ENCODE data around the gene RAB3A. TPM values are rescaled to one million over a fixed set of nuclear protein-coding genes. Genes with fewer than 3 reads are reported as not detected.

RAB3A gene
- total and polyA plus RNA-seq, 8 donors: 0.87 to 2.2 (median 2.0) TPM; not detected in 1

DNA sequence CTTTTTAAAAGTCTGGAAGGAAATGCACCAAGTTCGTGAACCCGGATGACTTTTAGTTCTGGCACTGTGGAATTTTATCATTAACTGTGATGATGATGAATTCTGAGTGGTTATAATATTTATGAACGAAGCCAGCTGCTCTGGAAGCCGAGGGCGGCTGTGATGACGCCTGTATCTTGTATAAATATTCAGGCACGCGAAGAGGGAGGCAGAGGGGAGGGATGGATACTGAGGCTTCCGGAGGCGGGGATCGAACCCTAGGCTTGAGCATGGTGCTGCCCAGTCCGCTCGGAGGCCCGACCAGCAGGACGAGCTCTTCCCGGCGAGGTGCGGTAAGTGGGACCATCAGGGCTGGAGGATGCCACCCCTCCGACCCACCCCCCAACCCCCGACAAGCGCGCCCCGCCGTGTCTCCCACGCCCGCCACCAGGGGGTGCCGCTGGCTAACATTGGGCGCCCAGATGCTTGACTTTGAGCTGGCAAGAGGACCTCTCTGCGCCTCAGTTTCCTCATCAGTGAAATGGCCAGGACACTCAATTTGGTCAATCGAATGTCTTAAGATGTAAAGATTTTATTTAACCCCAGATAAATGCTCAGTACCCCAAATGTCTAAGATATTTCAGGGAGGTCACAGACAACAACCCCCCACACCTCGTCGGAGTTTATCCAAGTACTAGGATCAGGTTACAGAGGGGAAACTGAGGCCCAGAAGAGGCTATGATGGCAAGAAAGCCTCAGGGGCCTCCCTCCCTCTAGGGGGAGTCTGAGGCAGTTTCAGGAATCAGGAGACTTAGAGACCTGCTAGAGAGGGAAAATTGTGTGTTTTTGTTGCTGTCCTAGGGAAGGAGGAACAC lies 4.5 kb upstream of the RAB3A start:
- intact Hi-C loops (cut with DNase I; ENCODE audit: low total_unique reads): no loop called here
- peak in 1 of 2 donors; percentile 83 for DNase-seq

GRCh38 chr19:18206018-18206417 lies 2.2 kb upstream of the RAB3A start:
- peaks cover 0 to 13% (median 0%) of the 10 kb centered on the region in 3 donors for H3K27me3 ChIP-seq
- 79 to 88% (median 85%) methylated on average over 12 of the region's 12 CpGs for WGBS, 5 donors
- H3K27ac ChIP-seq: peak overlapping the region; percentile 90 to 99 (median 98)
- intact Hi-C loops (cut with DNase I; ENCODE audit: low total_unique reads): no loop called here
- no peak for DNase-seq
- peak overlapping the region in 2 of 4 donors; percentile 58 to 85 for H3K4me3 ChIP-seq
- H3K36me3 ChIP-seq: peaks cover 0 to 10% (median 0%) of the 10 kb centered on the region in 4 donors
- no peaks in the 10 kb centered on the region for H3K9me3 ChIP-seq
- peaks cover 22 to 43% (median 29%) of the 10 kb centered on the region in 4 donors for H3K4me1 ChIP-seq
- TF ChIP-seq EP300 (IDR thresholded peaks at IDR 0.05): no peak
- no peak for TF ChIP-seq CTCF (IDR thresholded peaks at IDR 0.05)
- no peak for TF ChIP-seq POLR2AphosphoS5 (IDR thresholded peaks at IDR 0.05)
- TF ChIP-seq POLR2A (IDR thresholded peaks at IDR 0.05): no peak

More for the DNA sequence above, 4.5 kb upstream of the RAB3A start:
- TF ChIP-seq POLR2A (IDR thresholded peaks at IDR 0.05) (no peak), CTCF (IDR thresholded peaks at IDR 0.05) (peak in 4 of 7 experiments; percentile 25 to 76 (median 66)), EP300 (IDR thresholded peaks at IDR 0.05) (no peak), POLR2AphosphoS5 (IDR thresholded peaks at IDR 0.05) (peak in 1 of 3 donors; percentile 23)
- WGBS, 5 donors: 13 to 21% (median 16%) methylated on average over 24 to 32 of the region's 32 CpGs
- H3K27me3 ChIP-seq: peaks cover 0 to 13% (median 0%) of the 10 kb centered on the region in 3 donors
- no peaks in the 10 kb centered on the region for H3K9me3 ChIP-seq
- no peaks in the 10 kb centered on the region for H3K36me3 ChIP-seq
- peaks cover 16 to 30% (median 19%) of the 10 kb centered on the region in 4 donors for H3K4me1 ChIP-seq
- peak overlapping the region in 2 of 5 donors; percentile 50 to 54 for H3K27ac ChIP-seq
- no peak overlapping the region for H3K4me3 ChIP-seq

DNA sequence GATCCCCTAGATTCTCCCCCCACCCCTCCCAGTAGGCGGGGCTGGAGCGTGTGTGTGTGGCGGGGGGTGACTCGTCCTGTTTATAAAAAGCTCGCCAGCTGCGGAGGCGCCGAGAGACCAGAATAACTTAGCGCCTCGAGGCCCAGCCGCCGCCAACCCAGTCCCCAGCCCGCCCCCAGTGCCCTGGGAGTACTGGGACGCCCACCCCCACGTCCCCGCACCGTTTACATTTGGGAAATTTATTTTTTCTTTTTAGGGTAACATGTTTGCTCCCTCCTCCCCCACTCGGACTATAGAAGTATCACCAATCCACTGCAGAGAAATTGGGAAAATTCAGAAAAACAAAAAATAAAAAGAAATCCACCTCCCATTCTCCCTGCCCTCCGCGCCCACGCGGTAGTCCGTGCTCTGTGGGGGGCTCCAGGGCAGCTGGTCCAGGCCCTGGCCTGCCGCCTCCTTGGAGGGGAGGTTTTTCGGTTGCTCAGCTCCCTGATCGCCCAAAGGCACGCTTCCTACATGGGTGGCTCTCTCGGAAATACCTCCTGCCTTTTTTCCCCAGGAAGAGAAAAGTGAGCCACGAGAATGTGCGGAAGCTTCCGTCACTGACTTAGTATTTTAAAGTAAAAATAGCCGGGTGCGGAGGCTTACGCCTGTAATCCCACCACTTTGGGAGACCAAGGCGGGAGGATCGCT lies 1.5 kb upstream of the RAB3A start:
- Histone ChIP-seq H3K4me3 (peak overlapping the region; percentile 57 to 85 (median 58)), H3K9me3 (no peaks in the 10 kb centered on the region), H3K27ac (peak overlapping the region; percentile 90 to 99 (median 98)), H3K36me3 (peaks cover 0 to 14% (median 2%) of the 10 kb centered on the region in 4 donors), H3K4me1 (peaks cover 22 to 43% (median 29%) of the 10 kb centered on the region in 4 donors), H3K27me3 (peaks cover 0 to 13% (median 0%) of the 10 kb centered on the region in 3 donors)
- peak in 2 of 3 donors; percentile 15 to 55 for TF ChIP-seq POLR2AphosphoS5 (IDR thresholded peaks at IDR 0.05)
- TF ChIP-seq EP300 (IDR thresholded peaks at IDR 0.05): no peak
- intact Hi-C loops (cut with DNase I; ENCODE audit: low total_unique reads): no loop called here
- WGBS, 5 donors: 25 to 36% (median 32%) methylated on average over 36 of the region's 36 CpGs
- peak; percentile 73 to 93 for DNase-seq

- Histone ChIP-seq H3K27me3 (peaks cover 0 to 13% (median 0%) of the 10 kb centered on the region in 3 donors), H3K36me3 (peaks cover 0 to 21% (median 6%) of the 10 kb centered on the region in 4 donors), H3K4me3 (peak overlapping the region; percentile 57 to 85 (median 58)), H3K4me1 (peaks cover 22 to 43% (median 29%) of the 10 kb centered on the region in 4 donors), H3K9me3 (no peaks in the 10 kb centered on the region), H3K27ac (peak overlapping the region; percentile 90 to 99 (median 98))
- intact Hi-C loops (cut with DNase I; ENCODE audit: low total_unique reads): no loop called here
- WGBS, 5 donors: 0 to 1% (median 0%) methylated on average over 20 to 22 of the region's 22 CpGs
- DNase-seq: peak; percentile 52 to 93
- TF ChIP-seq POLR2AphosphoS5 (IDR thresholded peaks at IDR 0.05): no peak
- no peak for TF ChIP-seq POLR2A (IDR thresholded peaks at IDR 0.05)
- TF ChIP-seq CTCF (IDR thresholded peaks at IDR 0.05): no peak
- TF ChIP-seq EP300 (IDR thresholded peaks at IDR 0.05): no peak
Observed at GRCh38 chr19:18204394-18205199, 755 bp upstream of the RAB3A start.

Data from stomach (tissue), 9 donors.